Activated T-cell treated with anti-CD3 and anti-CD28 coated beads for 48 hours (primary cell): ENCODE data around the gene MBP.
"Not testable (repeated sequence)": the region's sequence is repeated elsewhere in the genome, so short reads cannot be mapped to it uniquely, and the experiment has no call there.

Experiments used
- DNase-seq: peaks from one replicate; pipeline ENCODE4 v3.0.0-alpha.2; 2020; ENCODE audit warnings: low read depth

The MBP gene

GRCh38 chr18:77022556-77022955, 110.0 kb downstream of the MBP start:
- no peak for DNase-seq

GRCh38 chr18:77022116-77022515, 110.5 kb downstream of the MBP start:
- DNase-seq: no peak

- not testable (repeated sequence) for DNase-seq
Measured at GRCh38 chr18:77021478-77021877, 111.1 kb downstream of the MBP start.

GRCh38 chr18:77021075-77021474, 111.5 kb downstream of the MBP start:
- no peak for DNase-seq

- no peak for DNase-seq
Measured at GRCh38 chr18:77020561-77020960, 112.0 kb downstream of the MBP start.

- DNase-seq: no peak
Measured at GRCh38 chr18:77019641-77020040, 112.9 kb downstream of the MBP start.

- not testable (repeated sequence) for DNase-seq
Measured at GRCh38 chr18:77018650-77019049, 113.9 kb downstream of the MBP start.

- DNase-seq: no peak
Measured at GRCh38 chr18:77017355-77017754, 115.2 kb downstream of the MBP start.

- no peak for DNase-seq
Measured at GRCh38 chr18:77016936-77017335, 115.6 kb downstream of the MBP start.

GRCh38 chr18:77015771-77016710, 116.5 kb downstream of the MBP start:
- no peak for DNase-seq

- DNase-seq: no peak
Measured at GRCh38 chr18:77015169-77015568, 117.4 kb downstream of the MBP start.

- no peak for DNase-seq
Measured at GRCh38 chr18:77014538-77014937, 118.0 kb downstream of the MBP start.

GRCh38 chr18:77013811-77014521, 118.6 kb downstream of the MBP start:
- DNase-seq: no peak

GRCh38 chr18:77012806-77013541, 119.6 kb downstream of the MBP start:
- no peak for DNase-seq

- DNase-seq: no peak
Measured at GRCh38 chr18:77012120-77012519, 120.5 kb downstream of the MBP start.

GRCh38 chr18:77009675-77010074, 122.9 kb downstream of the MBP start:
- DNase-seq: no peak

GRCh38 chr18:77008576-77009315, 123.8 kb downstream of the MBP start:
- no peak for DNase-seq

GRCh38 chr18:77008006-77008405, 124.6 kb downstream of the MBP start:
- no peak for DNase-seq

- no peak for DNase-seq
Measured at GRCh38 chr18:77007251-77007650, 125.3 kb downstream of the MBP start.

GRCh38 chr18:77006305-77007175, 126.0 kb downstream of the MBP start:
- no peak for DNase-seq
